GM12873 (cell line): Measurements from ENCODE around the gene CCL18.

Experiments
- TF ChIP-seq, protein P1 (sequence below): IDR thresholded peaks from 2 replicates; pipeline ENCODE4 v1.5.1; 2012; ENCODE audit warnings: low read depth, mild to moderate bottlenecking, moderate library complexity, low read length, control low read depth; ENCODE audit not compliant: insufficient read depth; ENCODE audit errors: missing control alignments

The CCL18 gene

GRCh38 chr17:36059406-36059805 is 4.7 kb upstream of the CCL18 start:
- TF ChIP-seq, protein P1, sequence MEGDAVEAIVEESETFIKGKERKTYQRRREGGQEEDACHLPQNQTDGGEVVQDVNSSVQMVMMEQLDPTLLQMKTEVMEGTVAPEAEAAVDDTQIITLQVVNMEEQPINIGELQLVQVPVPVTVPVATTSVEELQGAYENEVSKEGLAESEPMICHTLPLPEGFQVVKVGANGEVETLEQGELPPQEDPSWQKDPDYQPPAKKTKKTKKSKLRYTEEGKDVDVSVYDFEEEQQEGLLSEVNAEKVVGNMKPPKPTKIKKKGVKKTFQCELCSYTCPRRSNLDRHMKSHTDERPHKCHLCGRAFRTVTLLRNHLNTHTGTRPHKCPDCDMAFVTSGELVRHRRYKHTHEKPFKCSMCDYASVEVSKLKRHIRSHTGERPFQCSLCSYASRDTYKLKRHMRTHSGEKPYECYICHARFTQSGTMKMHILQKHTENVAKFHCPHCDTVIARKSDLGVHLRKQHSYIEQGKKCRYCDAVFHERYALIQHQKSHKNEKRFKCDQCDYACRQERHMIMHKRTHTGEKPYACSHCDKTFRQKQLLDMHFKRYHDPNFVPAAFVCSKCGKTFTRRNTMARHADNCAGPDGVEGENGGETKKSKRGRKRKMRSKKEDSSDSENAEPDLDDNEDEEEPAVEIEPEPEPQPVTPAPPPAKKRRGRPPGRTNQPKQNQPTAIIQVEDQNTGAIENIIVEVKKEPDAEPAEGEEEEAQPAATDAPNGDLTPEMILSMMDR: no peak

- TF ChIP-seq, protein P1: no peak
Measured at GRCh38 chr17:36060816-36061215, 3.3 kb upstream of the CCL18 start.

DNA sequence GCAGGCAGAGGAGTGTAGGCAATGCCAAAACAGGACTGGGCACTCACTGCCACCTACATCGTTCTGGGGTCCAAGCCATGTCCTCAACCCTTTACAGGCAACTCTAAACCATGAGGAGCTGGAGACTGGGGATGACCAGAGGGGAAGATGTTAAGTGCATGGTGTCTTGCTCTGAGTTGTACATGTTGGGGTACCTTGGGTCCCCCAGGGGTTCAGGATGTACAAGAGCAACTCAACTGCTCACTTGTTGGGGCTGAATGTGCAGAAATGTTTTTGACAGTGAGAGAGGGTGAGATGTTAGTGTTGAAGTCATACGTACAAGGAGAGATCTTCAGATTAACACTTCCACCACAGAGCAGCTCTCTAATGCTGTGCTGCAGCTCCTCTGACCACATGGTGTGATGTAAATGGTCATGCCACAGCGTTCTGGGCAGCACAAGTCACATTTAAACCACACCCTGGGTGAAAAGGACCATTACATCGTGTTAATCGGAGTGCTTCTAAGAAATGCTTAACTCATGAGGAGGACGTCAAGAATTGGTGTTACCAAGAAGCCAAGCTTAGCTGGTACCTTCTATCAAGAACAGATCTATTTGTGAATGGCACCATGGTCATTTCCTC is 2.4 kb downstream of the CCL18 start:
- TF ChIP-seq, protein P1: no peak

DNA sequence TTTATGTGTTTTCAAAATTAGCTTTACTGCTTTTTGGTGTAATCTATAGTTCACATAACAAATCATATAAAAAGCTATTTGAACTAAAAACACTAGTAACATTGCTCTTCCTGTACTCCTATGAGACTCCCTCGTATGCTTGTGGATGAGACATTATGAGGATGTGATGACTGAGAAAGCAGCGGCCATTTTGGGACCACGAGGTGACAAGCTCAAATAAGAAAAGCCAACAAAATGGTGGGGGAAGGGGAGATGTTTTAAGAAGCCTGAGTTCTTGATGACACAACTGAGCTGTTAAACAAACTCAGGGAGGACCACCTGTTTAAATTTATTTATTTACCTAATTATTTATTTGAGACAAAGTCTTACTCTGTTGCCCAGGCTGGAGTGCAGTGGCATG is 4.5 kb downstream of the CCL18 start:
- TF ChIP-seq, protein P1: no peak

- TF ChIP-seq, protein P1: no peak
Measured at GRCh38 chr17:36069136-36069535, 5.1 kb downstream of the CCL18 start.

- TF ChIP-seq, protein P1: no peak
Measured at GRCh38 chr17:36070427-36070826, 6.4 kb downstream of the CCL18 start.

GRCh38 chr17:36071751-36072150 is 7.7 kb downstream of the CCL18 start:
- TF ChIP-seq, protein P1: no peak
